PC-9 (cell line): ENCODE data around the gene EXOC2. TPM values are rescaled to one million over a fixed set of nuclear protein-coding genes. Genes with fewer than 3 reads are reported as not detected.

Experiments
- BruUV-seq: library from RNA; stranded (reverse); fragments of 400-500 nt; replicated peaks from 2 replicates; lab custom pipeline; 2021; lab: Mats Ljungman, UMichigan
- CTCF ChIA-PET: fragments of 300-600 bp; sonication (Branson Sonifier 250); formaldehyde crosslinking; loops from one replicate; lab custom pipeline; 2022; ENCODE audit warnings: antibody characterized with exemption; lab: Charles Lee
- POLR2A ChIA-PET: fragments of 300-600 bp; sonication (Branson Sonifier 250); formaldehyde crosslinking; loops from one replicate; lab custom pipeline; 2022; ENCODE audit warnings: antibody characterized with exemption; ENCODE audit not compliant: unreplicated experiment; lab: Charles Lee
- DNase-seq, 2 experiments: peaks; one replicate each; pipeline versions ENCODE4 v3.0.0 to v3.0.0-alpha.2; 2015 to 2022; ENCODE audit warnings: mixed read lengths in 1 of 2
- H2AFZ ChIP-seq: fragments of 200-600 bp; sonication (generic); 2 replicates; pipeline ENCODE4 v1.8.1; 2017; ENCODE audit warnings: antibody characterized with exemption
- H3F3A ChIP-seq: fragments of 200-600 bp; sonication (generic); 2 replicates; pipeline ENCODE4 v1.8.1; 2017; ENCODE audit warnings: antibody characterized with exemption, mild to moderate bottlenecking, low read depth; ENCODE audit not compliant: insufficient read depth
- H3K27ac ChIP-seq: fragments of 200-600 bp; sonication (generic); 2 replicates; pipeline ENCODE4 v1.6.1; 2016; ENCODE audit warnings: mixed run types
- H3K27me3 ChIP-seq: fragments of 200-600 bp; sonication (generic); 2 replicates; pipeline ENCODE4 v1.6.1; 2016; ENCODE audit warnings: low read depth, mixed run types; ENCODE audit not compliant: insufficient read depth
- H3K36me3 ChIP-seq: fragments of 200-600 bp; sonication (generic); 2 replicates; pipeline ENCODE4 v1.6.1; 2016; ENCODE audit warnings: low read depth, mixed run types
- H3K4me1 ChIP-seq: fragments of 200-600 bp; sonication (generic); replicated peaks from 2 replicates; pipeline ENCODE4 v1.6.1; 2016; ENCODE audit warnings: mixed run types; ENCODE audit not compliant: insufficient read depth
- H3K4me2 ChIP-seq: fragments of 200-600 bp; sonication (generic); 2 replicates; pipeline ENCODE4 v1.6.1; 2017; ENCODE audit warnings: mixed run types
- H3K4me3 ChIP-seq: fragments of 200-600 bp; sonication (generic); 2 replicates; pipeline ENCODE4 v1.6.1; 2016; ENCODE audit warnings: mixed run types
- H3K79me2 ChIP-seq: fragments of 200-600 bp; sonication (generic); 2 replicates; pipeline ENCODE4 v1.6.1; 2017; ENCODE audit warnings: low read depth, mixed run types
- H3K9me2 ChIP-seq: fragments of 200-600 bp; sonication (generic); 2 replicates; pipeline ENCODE4 v1.8.1; 2017; ENCODE audit warnings: mild to moderate bottlenecking; ENCODE audit not compliant: insufficient read depth
- H3K9me3 ChIP-seq: fragments of 200-600 bp; sonication (generic); 2 replicates; pipeline ENCODE4 v1.8.1; 2016; ENCODE audit warnings: low read depth; ENCODE audit not compliant: insufficient read depth
- H4K20me1 ChIP-seq: fragments of 200-600 bp; sonication (generic); 2 replicates; pipeline ENCODE4 v1.8.1; 2017; ENCODE audit not compliant: insufficient read depth
- CTCF ChIP-seq: fragments of 200-600 bp; sonication (generic); conservative IDR thresholded peaks from 2 replicates; pipeline ENCODE4 v1.6.1; 2017; ENCODE audit warnings: mixed run types, antibody characterized with exemption, mild to moderate bottlenecking, moderate library complexity
- EZH2 ChIP-seq: fragments of 200-600 bp; sonication (generic); IDR thresholded peaks from 2 replicates; pipeline ENCODE4 v1.8.0; 2017; ENCODE audit warnings: antibody characterized with exemption, low read depth
- intact Hi-C: fragments of 100-400 bp; cut with micrococcal nuclease; formaldehyde crosslinking; loops from one replicate; pipeline ENCODE4 v1.10.0; 2022; ENCODE audit not compliant: unreplicated experiment
- total RNA-seq: library from RNA; stranded (reverse); gene quantifications from 2 replicates; pipeline ENCODE4 v1.2.3, GENCODE V29; 2021

The EXOC2 gene
- total RNA-seq, 1 experiment from 2014 or later: 28.2 TPM

GRCh38 chr6:656460-657252, 36.3 kb downstream of the EXOC2 start, which contains the start of gene HUS1B:
Gene HUS1B, minus strand, starts transcription at chr6:657100. Its CDS starts 156 bp downstream, at chr6:656944.
- POLR2A ChIA-PET: no interaction called here
- intact Hi-C loops: no loop called here
- no peaks in the 10 kb centered on the region for H3K4me1 ChIP-seq
- H3K4me2 ChIP-seq: no peak within 1 kb of the TSS
- H3K9me2 ChIP-seq: no peaks in the 10 kb centered on the region
- CTCF ChIA-PET: no interaction called here
- DNase-seq: no peak
- no peaks in the 10 kb centered on the region for H3K27me3 ChIP-seq
- H3K9me3 ChIP-seq: no peaks in the 10 kb centered on the region
- BruUV-seq: no TSS peak
- H3K4me3 ChIP-seq: no peak within 1 kb of the TSS
- H3K36me3 ChIP-seq: no peaks in the 10 kb centered on the region
- no peak within 1 kb of the TSS for H3K27ac ChIP-seq
- H3K79me2 ChIP-seq: no peaks in the 10 kb centered on the region
- H3F3A ChIP-seq: no peaks in the 10 kb centered on the region
- H4K20me1 ChIP-seq: no peaks in the 10 kb centered on the region
- TF ChIP-seq CTCF (no peak), EZH2 (no peak)
- no peak within 1 kb of the TSS for H2AFZ ChIP-seq

DNA sequence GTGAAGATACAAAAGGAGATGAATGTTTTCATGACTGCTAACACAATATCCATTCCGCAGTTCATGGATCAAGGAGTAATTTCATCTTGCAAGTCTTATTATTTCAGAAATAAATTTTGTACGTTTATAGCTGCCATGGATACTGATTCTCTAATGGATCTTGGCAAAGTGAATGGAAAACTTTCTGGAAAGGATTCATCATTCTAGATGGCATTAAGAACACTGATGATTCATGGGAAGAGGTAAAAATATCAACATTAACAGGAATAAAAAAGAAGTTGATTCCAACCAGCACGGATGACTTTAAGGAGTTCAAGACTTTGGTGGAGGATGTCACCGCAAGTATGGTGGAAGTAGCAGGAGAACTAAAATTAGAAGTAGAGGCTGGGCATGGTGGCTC, 38.8 kb downstream of the EXOC2 start:
- Histone ChIP-seq H3K79me2 (no peaks in the 10 kb centered on the region), H3K4me1 (no peaks in the 10 kb centered on the region), H3K4me3 (no peak overlapping the region), H3F3A (no peaks in the 10 kb centered on the region), H3K27me3 (no peaks in the 10 kb centered on the region), H3K9me2 (no peaks in the 10 kb centered on the region), H3K9me3 (no peaks in the 10 kb centered on the region), H4K20me1 (no peaks in the 10 kb centered on the region), H3K36me3 (no peaks in the 10 kb centered on the region), H2AFZ (no peak overlapping the region), H3K4me2 (no peak overlapping the region), H3K27ac (no peak overlapping the region)
- ChIA-PET CTCF (no interaction called here), POLR2A (no interaction called here)
- TF ChIP-seq CTCF (no peak), EZH2 (no peak)
- BruUV-seq: no TSS peak
- intact Hi-C loops: no loop called here
- DNase-seq: no peak

- no peaks in the 10 kb centered on the region for H3K36me3 ChIP-seq
Observed at GRCh38 chr6:652865-653264, 40.1 kb downstream of the EXOC2 start.

More at GRCh38 chr6:652865-653264, 40.1 kb downstream of the EXOC2 start:
- H3K4me2 ChIP-seq: no peak overlapping the region
- H3K9me3 ChIP-seq: no peaks in the 10 kb centered on the region
- H2AFZ ChIP-seq: no peak overlapping the region
- TF ChIP-seq CTCF: no peak
- TF ChIP-seq EZH2: no peak
- H4K20me1 ChIP-seq: no peaks in the 10 kb centered on the region
- POLR2A ChIA-PET: no interaction called here
- no peak overlapping the region for H3K4me3 ChIP-seq
- no peaks in the 10 kb centered on the region for H3F3A ChIP-seq
- no peaks in the 10 kb centered on the region for H3K9me2 ChIP-seq
- DNase-seq: no peak
- BruUV-seq: no TSS peak
- no peaks in the 10 kb centered on the region for H3K79me2 ChIP-seq
- H3K4me1 ChIP-seq: no peaks in the 10 kb centered on the region
- no peaks in the 10 kb centered on the region for H3K27me3 ChIP-seq
- no peak overlapping the region for H3K27ac ChIP-seq
- CTCF ChIA-PET: no interaction called here
- intact Hi-C loops: no loop called here
